GM21528 (cell line): ENCODE data around the gene CELF4.

Source experiments
- ATAC-seq: cut with Tn5 transposase; IDR thresholded peaks from one replicate; pipeline ENCODE4 v1.9.1; 2021; ENCODE audit warnings: mild to moderate bottlenecking, moderate library complexity; ENCODE audit not compliant: unreplicated experiment, low FRiP score

The CELF4 gene

DNA sequence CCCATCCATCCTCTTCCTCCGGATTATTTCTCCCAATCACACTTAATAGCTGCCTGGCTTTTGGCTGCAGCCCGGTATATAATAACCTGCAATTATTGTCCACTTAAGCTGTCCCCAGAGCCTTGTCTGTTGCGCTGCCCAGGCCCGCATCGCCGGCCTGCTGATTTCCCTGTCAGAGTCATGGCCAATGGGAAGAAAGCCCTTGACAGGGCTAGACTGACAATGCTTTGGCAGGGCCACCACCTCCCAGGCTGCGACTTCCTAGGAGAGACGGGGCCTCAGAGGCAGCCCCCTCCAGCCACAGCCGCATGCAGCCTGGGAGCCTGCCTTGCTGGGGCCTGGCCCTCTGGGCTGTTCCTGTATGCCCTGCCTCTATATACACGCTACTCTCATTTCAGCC, 10.0 kb upstream of the CELF4 start:
- ATAC-seq = no peak

GRCh38 chr18:37574113-37574512, 8.5 kb upstream of the CELF4 start:
- no peak for ATAC-seq

DNA sequence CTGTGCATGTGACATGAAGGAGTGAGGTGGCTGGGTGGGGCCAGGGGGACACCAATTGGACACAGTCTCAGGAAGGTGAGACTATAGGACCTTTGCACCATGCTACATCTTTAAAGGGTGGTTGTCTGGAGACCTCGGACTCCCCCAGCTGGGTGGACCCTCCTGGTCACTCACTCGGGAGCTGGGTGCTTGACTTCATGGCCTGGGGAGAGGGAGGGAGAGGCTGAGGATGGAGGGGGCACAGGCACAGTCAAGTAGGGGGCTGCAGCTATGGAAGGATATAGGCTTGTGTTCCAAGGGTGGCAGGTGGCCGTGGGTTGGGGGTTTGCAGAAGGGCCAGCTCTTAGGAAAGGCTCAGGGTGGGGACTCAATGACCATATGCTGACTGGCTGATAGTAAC, 7.1 kb upstream of the CELF4 start:
- ATAC-seq = no peak

GRCh38 chr18:37571266-37571665, 5.7 kb upstream of the CELF4 start:
- no peak for ATAC-seq

- ATAC-seq = no peak
Measured at GRCh38 chr18:37570336-37570930, 4.8 kb upstream of the CELF4 start.

GRCh38 chr18:37568671-37569070, 3.1 kb upstream of the CELF4 start:
- ATAC-seq = no peak

DNA sequence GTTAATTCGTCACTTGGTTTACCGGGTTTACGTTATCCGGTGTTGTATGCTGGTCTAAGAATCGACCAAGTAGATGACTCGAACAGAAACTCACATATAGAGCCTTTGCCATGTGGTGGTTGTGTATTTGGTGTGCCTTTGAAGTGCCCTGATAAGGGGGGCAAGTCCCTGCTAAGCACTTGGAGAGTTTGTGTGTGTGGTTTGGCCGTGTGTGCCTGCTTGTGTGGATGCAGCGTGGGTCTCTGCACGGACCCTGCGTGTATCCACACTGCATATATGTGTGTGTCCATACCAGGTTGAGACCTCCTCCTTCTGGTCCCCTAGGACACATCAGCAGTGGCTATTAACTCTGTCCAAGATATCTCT, 2.4 kb upstream of the CELF4 start:
- no peak for ATAC-seq

DNA sequence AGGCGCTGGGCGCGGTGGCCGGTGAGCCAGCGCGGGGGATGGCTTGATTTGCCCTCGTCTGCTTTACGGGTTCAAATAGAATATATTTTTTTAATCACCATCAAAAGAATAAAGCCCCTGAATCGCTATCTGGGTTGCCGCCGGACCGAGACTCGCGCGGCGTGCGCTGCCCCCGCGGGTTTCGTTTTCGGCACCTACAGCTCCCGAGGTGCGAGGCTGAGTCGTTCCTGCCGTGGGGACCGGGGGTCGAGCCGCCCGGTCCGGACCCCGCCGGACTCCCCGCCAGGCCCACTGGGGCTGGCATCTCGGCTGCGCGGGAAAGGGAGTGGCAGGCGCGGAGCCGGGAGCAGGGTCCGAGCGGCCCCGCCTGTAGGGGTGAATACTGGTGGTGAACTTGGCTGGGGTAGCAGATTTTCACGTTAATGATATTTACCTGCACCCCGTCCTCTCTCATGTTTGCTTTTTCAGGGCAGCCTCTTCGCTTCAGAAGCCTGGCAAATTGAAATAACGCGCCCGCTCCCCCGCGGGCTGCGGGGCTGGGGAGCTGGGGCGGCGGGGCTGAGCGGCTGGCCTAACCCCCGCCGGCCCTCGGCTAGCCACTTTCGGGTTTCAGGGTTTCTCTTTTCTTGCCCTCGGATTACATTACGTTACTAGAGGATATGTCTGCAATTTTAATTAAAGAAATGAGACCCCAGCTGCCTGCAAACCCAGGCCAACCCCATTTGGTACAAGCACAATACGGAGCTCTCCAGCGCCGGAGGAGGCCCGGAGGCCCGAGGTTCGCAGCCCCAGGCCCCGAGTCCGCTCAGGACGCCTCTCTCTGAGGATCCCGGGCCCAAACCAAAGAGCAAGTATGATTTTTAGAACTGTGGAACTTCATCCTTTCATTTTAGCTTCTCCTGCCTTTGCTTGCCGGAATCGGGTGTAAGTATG, 1.7 kb upstream of the CELF4 start:
- ATAC-seq = no peak

- no peak for ATAC-seq
Measured at GRCh38 chr18:37566479-37567060, 972 bp upstream of the CELF4 start.

GRCh38 chr18:37565977-37566478, 430 bp upstream of the CELF4 start:
- ATAC-seq = no peak

DNA sequence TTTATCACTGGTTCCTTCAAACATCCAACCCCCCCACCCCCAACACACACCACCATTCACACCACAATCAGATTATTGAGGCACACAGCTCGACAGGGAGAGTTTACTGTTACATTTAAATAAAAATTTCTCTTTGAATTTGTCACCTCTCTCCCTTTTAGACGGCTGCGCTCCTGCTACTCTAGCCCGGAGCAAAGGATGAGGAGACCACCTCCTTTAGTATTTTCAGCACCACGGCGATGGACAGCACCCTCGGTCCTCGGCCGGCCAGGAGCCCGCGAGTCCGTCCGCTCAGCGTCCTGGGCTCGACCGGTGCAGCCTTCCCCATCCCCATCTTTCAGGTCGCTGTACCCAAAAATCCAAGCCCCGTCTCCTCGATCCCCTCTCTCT, 892 bp downstream of the CELF4 start:
- no peak for ATAC-seq

GRCh38 chr18:37563931-37564392, 1.6 kb downstream of the CELF4 start:
- ATAC-seq = no peak

DNA sequence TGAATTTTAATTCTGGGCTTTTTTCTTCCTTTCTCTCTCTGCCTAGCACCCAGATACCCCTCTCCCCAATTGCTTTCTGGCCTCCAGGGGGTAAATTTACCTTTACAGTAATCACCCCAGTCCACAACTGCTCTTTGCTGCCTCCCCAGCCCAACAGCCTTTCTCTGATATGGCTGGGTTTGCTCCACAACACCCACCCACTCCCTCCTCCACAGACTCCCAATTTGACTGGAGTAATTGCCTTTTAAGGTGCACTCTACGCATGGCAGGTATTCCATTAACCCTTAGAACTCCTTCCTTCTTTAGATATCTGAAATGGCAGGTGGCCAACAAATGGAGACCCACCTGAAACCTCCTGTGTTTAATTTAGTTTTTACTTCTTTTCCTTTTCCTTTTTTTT, 3.6 kb downstream of the CELF4 start:
- ATAC-seq = no peak

DNA sequence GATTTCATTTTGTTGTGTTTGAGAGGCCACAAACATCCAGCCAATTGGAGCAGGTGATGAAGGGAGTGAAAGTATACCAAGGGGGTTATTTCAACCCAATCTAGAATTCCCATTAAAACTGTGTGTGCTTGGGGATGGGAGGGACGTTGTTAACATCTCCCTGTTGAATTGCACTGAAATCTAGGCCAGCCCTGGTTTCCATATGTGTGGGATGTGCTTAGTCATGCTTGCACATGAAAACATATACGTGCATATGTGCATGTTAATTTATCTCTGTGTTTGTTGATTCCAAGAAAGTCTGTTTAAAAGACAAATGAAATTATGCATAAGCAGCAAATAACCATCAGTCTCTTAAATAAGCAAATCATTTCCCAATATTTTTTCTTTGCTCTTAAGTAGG, 5.6 kb downstream of the CELF4 start:
- ATAC-seq = no peak

DNA sequence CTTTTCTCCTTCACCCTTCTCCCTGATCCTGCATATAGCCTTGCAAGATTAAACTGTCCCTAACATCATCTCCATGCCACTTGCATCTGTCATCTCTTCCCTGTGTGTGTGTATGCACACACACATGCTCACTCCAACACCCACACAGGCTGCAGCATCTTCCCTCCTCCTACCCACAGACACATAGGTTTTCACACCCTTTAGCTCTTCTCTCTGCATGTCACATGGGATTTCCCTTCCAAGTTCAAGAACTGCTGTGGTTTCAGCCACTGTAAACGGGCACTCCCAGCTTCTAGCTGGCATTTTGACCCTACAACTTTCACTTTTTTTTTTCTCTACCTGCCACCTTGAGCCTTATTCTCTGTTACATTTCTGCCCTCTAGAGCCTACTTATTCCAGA, 6.4 kb downstream of the CELF4 start:
- ATAC-seq = no peak

DNA sequence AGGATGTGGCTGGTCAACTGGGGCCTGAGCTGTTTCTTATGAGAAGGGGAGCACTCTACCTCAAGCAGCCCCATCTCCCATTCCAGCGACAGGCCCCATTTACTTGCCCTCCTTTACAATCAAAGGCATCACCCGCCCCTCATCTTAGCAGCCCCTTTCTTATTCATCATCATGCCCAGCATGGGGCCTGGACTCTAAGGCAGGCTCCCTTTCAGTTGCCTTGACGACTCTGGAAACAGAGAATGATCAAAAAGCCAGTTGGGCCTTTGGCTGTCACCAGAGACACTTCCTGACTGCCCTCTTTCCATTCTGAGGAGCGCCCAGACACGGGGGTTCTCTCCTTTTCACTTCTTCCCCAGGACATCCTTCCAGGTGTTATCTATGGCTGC, 11.2 kb downstream of the CELF4 start:
- no peak for ATAC-seq

GRCh38 chr18:37553633-37554398, 11.8 kb downstream of the CELF4 start:
- ATAC-seq = no peak

DNA sequence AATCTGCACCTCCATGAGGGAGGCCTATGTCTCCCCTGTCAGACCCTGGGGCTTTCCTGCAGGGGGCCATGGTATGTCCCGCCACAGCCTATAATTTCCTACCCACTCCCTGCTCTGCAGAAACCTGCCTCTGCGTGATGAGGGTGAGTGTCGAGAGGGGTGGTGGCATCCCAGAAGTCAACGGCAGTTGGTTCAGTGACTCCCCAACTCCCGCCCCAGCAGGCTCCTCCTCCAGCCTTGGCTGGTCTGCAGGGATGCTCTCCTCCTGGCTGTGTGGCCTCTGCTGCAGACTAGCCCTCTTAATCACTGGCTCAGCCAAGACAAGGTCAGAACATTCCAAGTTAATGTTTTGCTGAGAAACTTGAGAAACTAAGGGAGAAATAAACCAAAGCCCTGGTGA, 13.3 kb downstream of the CELF4 start:
- ATAC-seq = no peak

DNA sequence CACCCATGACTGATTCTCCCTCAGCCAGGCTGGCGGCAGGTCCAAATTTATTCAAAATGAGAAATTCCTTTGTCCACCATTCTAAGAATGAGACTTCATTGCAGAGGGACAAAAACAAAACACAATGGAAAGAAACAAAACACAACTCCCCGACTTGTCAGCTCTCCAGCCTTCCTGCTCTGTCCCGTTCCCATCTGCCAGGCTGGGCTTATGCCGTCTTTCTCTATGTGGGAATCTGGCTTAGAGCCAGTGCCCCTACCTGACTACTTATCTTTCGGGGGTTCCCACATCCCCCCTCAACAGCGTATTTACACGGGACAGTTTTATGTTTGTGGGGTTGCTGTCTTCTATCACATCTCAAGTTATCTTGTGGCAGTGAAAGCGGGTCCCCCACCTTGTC, 13.8 kb downstream of the CELF4 start:
- ATAC-seq = no peak

GRCh38 chr18:37551249-37551648, 14.3 kb downstream of the CELF4 start:
- ATAC-seq = no peak
